H1 (cell line): ENCODE measurements around the gene FOXE1. TPM values are rescaled to one million over a fixed set of nuclear protein-coding genes. Genes with fewer than 3 reads are reported as not detected.

Experiments
- CTCF ChIA-PET: fragments of 300-600 bp; sonication (Branson Sonifier 250); formaldehyde crosslinking; loops from one replicate; lab custom pipeline; 2021; ENCODE audit not compliant: partially characterized antibody; lab: Charles Lee
- POLR2A ChIA-PET: fragments of 300-600 bp; sonication (Branson Sonifier 250); formaldehyde crosslinking; loops from one replicate; lab custom pipeline; 2021; ENCODE audit warnings: inconsistent platforms; ENCODE audit not compliant: partially characterized antibody; lab: Charles Lee
- DNase-seq, 2 experiments: peaks; one replicate each; pipeline versions ENCODE4 v3.0.0 to v3.0.0-alpha.2; 2010 to 2022; ENCODE audit warnings: low spot score in 2 of 2, low read depth in 1 of 2, mixed read lengths in 1 of 2
- FAIRE-seq: peaks from 2 replicates; lab custom pipeline; 2011; peaks lifted over from hg19 to GRCh38; lab: Jason Lieb, UNC
- H2AFZ ChIP-seq: 2 replicates; pipeline ENCODE4 v1.8.1; 2012; ENCODE audit warnings: low read length, inconsistent platforms
- H2AK5ac ChIP-seq: 2 replicates; pipeline ENCODE4 v1.6.1; 2013; ENCODE audit warnings: low read depth, low read length
- H2BK120ac ChIP-seq: replicated peaks from 2 replicates; pipeline ENCODE3; 2013; ENCODE audit warnings: low read depth, low read length, inconsistent platforms
- H2BK12ac ChIP-seq: 2 replicates; pipeline ENCODE4 v1.6.1; 2013; ENCODE audit warnings: low read depth, low read length
- H2BK15ac ChIP-seq: 2 replicates; pipeline ENCODE4 v1.6.1; 2013; ENCODE audit warnings: low read length
- H2BK20ac ChIP-seq: 2 replicates; pipeline ENCODE4 v1.6.1; 2013; ENCODE audit warnings: low read length
- H2BK5ac ChIP-seq: 2 replicates; pipeline ENCODE4 v1.6.1; 2013; ENCODE audit warnings: low read depth, low read length
- H3K14ac ChIP-seq: 2 replicates; pipeline ENCODE4 v1.6.1; 2013; ENCODE audit warnings: inconsistent platforms; ENCODE audit not compliant: insufficient read length
- H3K18ac ChIP-seq: 2 replicates; pipeline ENCODE4 v1.6.1; 2013; ENCODE audit warnings: low read length; ENCODE audit errors: extremely low read depth
- H3K23ac ChIP-seq: 2 replicates; pipeline ENCODE4 v1.6.1; 2013; ENCODE audit warnings: inconsistent platforms; ENCODE audit not compliant: insufficient read length
- H3K23me2 ChIP-seq: 2 replicates; pipeline ENCODE4 v1.6.1; 2013; ENCODE audit warnings: low read depth, low read length
- H3K27ac ChIP-seq: 2 replicates; pipeline ENCODE4 v1.6.1; 2011; ENCODE audit warnings: low read depth, low read length, inconsistent platforms
- H3K27me3 ChIP-seq, 4 experiments: replicated peaks in 1 of 4; 1 replicate in 1 of 4; 2 replicates in 3 of 4; pipeline versions ENCODE4 v1.6.1 to v1.8.1; 2011 to 2013; ENCODE audit warnings: low read length in 3 of 4, mild to moderate bottlenecking in 3 of 4, inconsistent platforms in 2 of 4, mixed read lengths in 2 of 4, moderate library complexity in 1 of 4; ENCODE audit not compliant: control insufficient read depth in 3 of 4, insufficient read depth in 3 of 4; ENCODE audit errors: extremely low read depth in 1 of 4
- H3K36me3 ChIP-seq, 4 experiments: 2 replicates each; pipeline versions ENCODE4 v1.6.1 to v1.8.1; 2011 to 2013; ENCODE audit warnings: mild to moderate bottlenecking in 4 of 4, low read length in 3 of 4, moderate library complexity in 2 of 4, control low read depth in 1 of 4, inconsistent platforms in 1 of 4; ENCODE audit not compliant: insufficient read depth in 4 of 4, control insufficient read depth in 2 of 4
- H3K4ac ChIP-seq: replicated peaks from 2 replicates; pipeline ENCODE3; 2013; ENCODE audit warnings: low read length, low read depth, mixed read lengths, inconsistent platforms; ENCODE audit not compliant: insufficient read length
- H3K4me1 ChIP-seq, 4 experiments: replicated peaks in 1 of 4; 1 replicate in 1 of 4; 2 replicates in 3 of 4; pipeline versions ENCODE4 v1.6.1 to v1.8.1; 2011 to 2013; ENCODE audit warnings: low read length in 3 of 4, inconsistent platforms in 2 of 4, mixed read lengths in 1 of 4; ENCODE audit not compliant: insufficient read depth in 4 of 4, control insufficient read depth in 3 of 4
- H3K4me2 ChIP-seq, 2 experiments: 2 replicates each; pipeline versions ENCODE4 v1.6.1 to v1.8.1; 2011 to 2013; ENCODE audit warnings: low read depth in 2 of 2, low read length in 2 of 2, control low read depth in 1 of 2, inconsistent platforms in 1 of 2, mild to moderate bottlenecking in 1 of 2; ENCODE audit not compliant: insufficient read depth in 1 of 2
- H3K4me3 ChIP-seq, 4 experiments: fragments of 200-600, 300-600 bp in 1 of 4; sonication (generic), shearing (Covaris generic), sonication (Bioruptor Twin) in 1 of 4; 2 replicates each; pipeline versions ENCODE4 v1.5.1 to v1.8.1; 2011 to 2016; ENCODE audit warnings: low read length in 4 of 4, low read depth in 3 of 4, control low read depth in 2 of 4, inconsistent platforms in 2 of 4, mild to moderate bottlenecking in 2 of 4, mixed read lengths in 1 of 4, moderate library complexity in 1 of 4; ENCODE audit not compliant: insufficient read depth in 2 of 4; ENCODE audit errors: extremely low read depth in 1 of 4
- H3K56ac ChIP-seq: replicated peaks from 2 replicates; pipeline ENCODE3; 2013; ENCODE audit warnings: low read depth, mild to moderate bottlenecking, mixed read lengths, low read length, inconsistent platforms; ENCODE audit not compliant: insufficient read length
- H3K79me1 ChIP-seq: 2 replicates; pipeline ENCODE4 v1.6.1; 2013; ENCODE audit warnings: low read depth, low read length, control low read depth
- H3K79me2 ChIP-seq, 2 experiments: 2 replicates each; pipeline versions ENCODE4 v1.6.1 to v1.8.1; 2012 to 2013; ENCODE audit warnings: low read length in 2 of 2, mild to moderate bottlenecking in 2 of 2, inconsistent platforms in 1 of 2; ENCODE audit not compliant: insufficient read depth in 2 of 2, control insufficient read depth in 1 of 2
- H3K9ac ChIP-seq, 4 experiments: replicated peaks in 1 of 4; 1 replicate in 1 of 4; 2 replicates in 3 of 4; pipeline versions ENCODE4 v1.6.1 to v1.8.1; 2011 to 2013; ENCODE audit warnings: low read depth in 3 of 4, low read length in 3 of 4, control low read depth in 2 of 4, mild to moderate bottlenecking in 2 of 4, moderate library complexity in 2 of 4, inconsistent platforms in 1 of 4; ENCODE audit errors: extremely low read depth in 1 of 4
- H3K9me3 ChIP-seq, 2 experiments: 2 replicates each; pipeline versions ENCODE4 v1.6.1 to v1.8.1; 2012 to 2013; ENCODE audit warnings: mild to moderate bottlenecking in 2 of 2, moderate library complexity in 2 of 2, control low read depth in 1 of 2, inconsistent platforms in 1 of 2, low read depth in 1 of 2, low read length in 1 of 2, mixed read lengths in 1 of 2; ENCODE audit not compliant: insufficient read depth in 2 of 2
- H4K20me1 ChIP-seq, 2 experiments: replicated peaks in 1 of 2; 2 replicates each; pipeline versions ENCODE3 to v1.8.1; 2011 to 2013; ENCODE audit warnings: inconsistent platforms in 2 of 2, low read length in 2 of 2, mild to moderate bottlenecking in 1 of 2; ENCODE audit not compliant: insufficient read depth in 2 of 2, control insufficient read depth in 1 of 2
- H4K5ac ChIP-seq: 2 replicates; pipeline ENCODE4 v1.6.1; 2013; ENCODE audit warnings: low read length, low read depth, mixed read lengths, inconsistent platforms; ENCODE audit not compliant: insufficient read length
- H4K8ac ChIP-seq: 2 replicates; pipeline ENCODE4 v1.8.0; 2013; ENCODE audit warnings: mild to moderate bottlenecking, moderate library complexity, low read length, inconsistent platforms; ENCODE audit not compliant: insufficient read depth; ENCODE audit errors: extremely low read depth
- H4K91ac ChIP-seq: replicated peaks from 2 replicates; pipeline ENCODE3; 2013; ENCODE audit warnings: low read length, mixed read lengths, inconsistent platforms; ENCODE audit not compliant: insufficient read length
- BRCA1 ChIP-seq: IDR thresholded peaks from 2 replicates; pipeline ENCODE4 v1.6.1; 2012; ENCODE audit warnings: low read depth, low read length, improper control_type of control experiment
- CHD2 ChIP-seq: IDR thresholded peaks from 2 replicates; pipeline ENCODE4 v1.6.1; 2012; ENCODE audit warnings: low read length, improper control_type of control experiment
- E2F6 ChIP-seq: IDR thresholded peaks from 2 replicates; pipeline ENCODE4 v1.6.1; 2012; ENCODE audit warnings: inconsistent platforms
- EGR1 ChIP-seq: IDR thresholded peaks from 2 replicates; pipeline ENCODE4 v1.6.1; 2011; ENCODE audit warnings: low read depth, low read length, borderline replicate concordance
- EZH2 ChIP-seq: fragments of 200-600 bp; sonication (generic); IDR thresholded peaks from 2 replicates; pipeline ENCODE4 v1.7.1; 2012; ENCODE audit warnings: low read depth, mild to moderate bottlenecking, moderate library complexity, low read length, inconsistent platforms; ENCODE audit not compliant: severe bottlenecking
- FOSL1 ChIP-seq: IDR thresholded peaks from 2 replicates; pipeline ENCODE4 v1.6.1; 2011; ENCODE audit warnings: mild to moderate bottlenecking, low read depth, low read length, moderate library complexity; ENCODE audit not compliant: insufficient read depth
- HDAC6 ChIP-seq: IDR thresholded peaks from one replicate; pipeline ENCODE4 v1.7.1; 2012; ENCODE audit warnings: low read depth, mild to moderate bottlenecking, inconsistent platforms, low read length, moderate library complexity
- JUN ChIP-seq: IDR thresholded peaks from 2 replicates; pipeline ENCODE4 v1.6.1; 2011; ENCODE audit warnings: low read depth, mild to moderate bottlenecking, improper control_type of control experiment, low read length
- KDM4A ChIP-seq: IDR thresholded peaks from one replicate; pipeline ENCODE4 v1.7.1; 2012; ENCODE audit warnings: low read depth, mild to moderate bottlenecking, moderate library complexity, low read length, inconsistent platforms; ENCODE audit not compliant: severe bottlenecking
- NRF1 ChIP-seq: IDR thresholded peaks from 2 replicates; pipeline ENCODE4 v1.6.1; 2011; ENCODE audit warnings: mild to moderate bottlenecking, low read depth, low read length, improper control_type of control experiment
- RBBP5 ChIP-seq: IDR thresholded peaks from 2 replicates; pipeline ENCODE4 v1.7.1; 2012; ENCODE audit warnings: low read depth, mild to moderate bottlenecking, inconsistent platforms, low read length, moderate library complexity, borderline replicate concordance
- SIN3A ChIP-seq, 2 experiments: IDR thresholded peaks in 1 of 2; conservative IDR thresholded peaks in 1 of 2; 2 replicates each; pipeline ENCODE4 v1.6.1; 2011 to 2012; ENCODE audit warnings: low read length in 2 of 2, improper control_type of control experiment in 1 of 2, low read depth in 1 of 2, mild to moderate bottlenecking in 1 of 2
- TAF1 ChIP-seq: IDR thresholded peaks from 2 replicates; pipeline ENCODE4 v1.6.1; 2011; ENCODE audit warnings: mild to moderate bottlenecking, low read depth, low read length
- TBP ChIP-seq: IDR thresholded peaks from 2 replicates; pipeline ENCODE4 v1.6.1; 2011; ENCODE audit warnings: low read depth, low read length, improper control_type of control experiment
- WGBS, 2 experiments: shearing (Covaris generic) in 1 of 2; methylation state at CpG; one replicate each; pipeline versions ENCODE4 v1.1.6 to v1.1.7; 2013 to 2015; ENCODE audit warnings: low lambda C conversion rate in 2 of 2, mixed read lengths in 2 of 2, inconsistent platforms in 1 of 2, low coverage in 1 of 2, missing lambda C conversion rate in 1 of 2; ENCODE audit not compliant: insufficient replicate concordance in 2 of 2, insufficient coverage in 1 of 2, insufficient read length in 1 of 2; ENCODE audit errors: extremely low coverage in 1 of 2, missing lambda C conversion rate in 1 of 2; 5-methylcytosine and 5-hydroxymethylcytosine counted together
- polyA plus RNA-seq, 7 experiments: library from polyadenylated mRNA; depleted of rRNA in 3 of 7; stranded (reverse) in 5 of 7; unstranded in 2 of 7; fragments of >200 nt in 5 of 7; fragments of 200-250 nt in 2 of 7; gene quantifications; 1 replicate in 5 of 7; 2 replicates in 1 of 7; 4 replicates in 1 of 7; pipeline versions ENCODE4 v1.2.1 to v1.2.3, GENCODE V29; 2011 to 2013; ENCODE audit warnings: missing spikeins in 2 of 7, mixed read lengths in 2 of 7
- total RNA-seq: library from RNA; stranded (reverse); fragmentation: NEBNext Ultra II Directional; extraction: Animal tissue kit (Norgen Biotek cat#: 25700); gene quantifications from 2 replicates; pipeline ENCODE4 v1.2.1, GENCODE V29; 2021

Gene FOXE1
- total and polyA plus RNA-seq, 2 of the 8 experiments (the other 6 are each of a cell fraction or from before 2014, with no cell fraction given): 0.03 TPM; not detected in 1

DNA sequence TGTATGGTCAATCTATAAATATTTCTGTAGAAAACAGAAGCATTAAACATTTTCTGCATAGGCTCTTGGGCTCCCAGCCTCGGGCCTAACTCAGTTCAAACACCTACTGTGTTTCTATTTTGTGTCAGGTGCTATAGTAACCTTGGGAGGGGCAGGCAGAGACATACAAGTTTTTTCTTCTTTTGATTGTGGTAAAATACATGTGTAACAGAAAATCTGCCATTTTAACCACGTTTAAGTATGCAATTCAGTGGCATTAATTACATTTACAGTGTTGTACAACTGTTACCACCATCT, 40.8 kb upstream of the FOXE1 start:
- no peaks in the 10 kb centered on the region for H3K9me3 ChIP-seq
- no peak overlapping the region for H4K5ac ChIP-seq
- no peak overlapping the region for H4K91ac ChIP-seq
- no peak overlapping the region for H2BK120ac ChIP-seq
- H2BK15ac ChIP-seq: no peak overlapping the region
- H2BK12ac ChIP-seq: no peak overlapping the region
- H3K9ac ChIP-seq: no peak overlapping the region
- no peak overlapping the region for H2AFZ ChIP-seq
- H2BK5ac ChIP-seq: no peak overlapping the region
- ChIA-PET CTCF (no interaction called here), POLR2A (no interaction called here)
- no peak overlapping the region for H3K4me2 ChIP-seq
- H3K27me3 ChIP-seq: peaks cover 0 to 3% (median 0%) of the 10 kb centered on the region in 4 experiments; a peak in 1 of 7 replicates
- no peaks in the 10 kb centered on the region for H3K23me2 ChIP-seq
- no peak overlapping the region for H3K14ac ChIP-seq
- H4K20me1 ChIP-seq: no peaks in the 10 kb centered on the region
- DNase-seq: no peak
- H3K4me3 ChIP-seq: no peak overlapping the region
- no peak for FAIRE-seq
- no peak overlapping the region for H3K27ac ChIP-seq
- no peak overlapping the region for H3K23ac ChIP-seq
- no peak overlapping the region for H3K56ac ChIP-seq
- no peak overlapping the region for H2BK20ac ChIP-seq
- 77% methylated on average over 2 of the region's 2 CpGs; no CpG with 5 or more reads in 1 of the 2 experiments for WGBS, 2 experiments
- peaks cover 3 to 15% (median 12%) of the 10 kb centered on the region in 4 experiments; a peak in 6 of 7 replicates for H3K4me1 ChIP-seq
- H2AK5ac ChIP-seq: no peak overlapping the region
- H3K79me2 ChIP-seq: no peaks in the 10 kb centered on the region
- H3K36me3 ChIP-seq: no peaks in the 10 kb centered on the region
- no peak overlapping the region for H3K18ac ChIP-seq
- no peak for TF ChIP-seq BRCA1
- TF ChIP-seq CHD2: no peak
- TF ChIP-seq JUN: no peak
- no peak for TF ChIP-seq EZH2
- no peak for TF ChIP-seq KDM4A
- TF ChIP-seq FOSL1: no peak
- no peak for TF ChIP-seq NRF1
- no peak for TF ChIP-seq RBBP5
- no peak for TF ChIP-seq EGR1
- no peak for TF ChIP-seq TAF1
- no peak for TF ChIP-seq TBP
- TF ChIP-seq E2F6: no peak
- TF ChIP-seq SIN3A (conservative IDR thresholded peaks at IDR 0.05 in 1 of 2, IDR thresholded peaks at IDR 0.05 in 1 of 2; ENCODE audit: low read depth in 1 of 2, low read length in 2 of 2): no peak
- TF ChIP-seq HDAC6: no peak
- H3K79me1 ChIP-seq: no peaks in the 10 kb centered on the region
- H4K8ac ChIP-seq: no peak overlapping the region
- H3K4ac ChIP-seq: no peak overlapping the region
